PC-3 (cell line): ENCODE results near the gene ATP8A2. TPM values are rescaled to one million over a fixed set of nuclear protein-coding genes. Genes with fewer than 3 reads are reported as not detected.

Source experiments
- ATAC-seq: fragments of 200-7000 bp; cut with Tn5 transposase; 2 replicates; pipeline ENCODE4 v1.9.1; 2020; ENCODE audit warnings: mild to moderate bottlenecking, moderate library complexity
- BruUV-seq: library from RNA; stranded (reverse); fragments of 400-500 nt; replicated peaks from 2 replicates; lab custom pipeline; 2021; lab: Mats Ljungman, UMichigan
- CTCF ChIA-PET: fragments of 300-600 bp; sonication (Branson Sonifier 250); formaldehyde crosslinking; loops from one replicate; lab custom pipeline; 2022; ENCODE audit warnings: antibody characterized with exemption; lab: Charles Lee
- POLR2A ChIA-PET: fragments of 300-600 bp; sonication (Branson Sonifier 250); formaldehyde crosslinking; loops from one replicate; lab custom pipeline; 2022; ENCODE audit warnings: antibody characterized with exemption; ENCODE audit not compliant: unreplicated experiment; lab: Charles Lee
- DNase-seq: peaks from one replicate; pipeline ENCODE4 v3.0.0-alpha.2; 2015
- H2AFZ ChIP-seq: fragments of 300-600 bp; sonication (generic); 2 replicates; pipeline ENCODE4 v1.6.0; 2016; ENCODE audit warnings: antibody characterized with exemption, low read length
- H3F3A ChIP-seq: fragments of 300-600 bp; sonication (generic); one replicate; pipeline ENCODE4 v1.6.0; 2017; ENCODE audit warnings: antibody characterized with exemption, low read length, control low read depth, mild to moderate bottlenecking; ENCODE audit not compliant: unreplicated experiment
- H3K27ac ChIP-seq: fragments of 300-600 bp; sonication (generic); 2 replicates; pipeline ENCODE4 v1.5.1; 2016; ENCODE audit warnings: mild to moderate bottlenecking, low read length
- H3K27me3 ChIP-seq: fragments of 300-600 bp; sonication (generic); 2 replicates; pipeline ENCODE4 v1.6.1; 2016; ENCODE audit warnings: low read length, mixed read lengths
- H3K36me3 ChIP-seq: fragments of 300-600 bp; sonication (generic); 2 replicates; pipeline ENCODE4 v1.6.1; 2016; ENCODE audit warnings: low read depth, mixed run types, low read length, mixed read lengths
- H3K4me1 ChIP-seq: fragments of 300-600 bp; sonication (generic); 2 replicates; pipeline ENCODE4 v1.5.1; 2016; ENCODE audit warnings: low read length; ENCODE audit not compliant: insufficient read depth
- H3K4me2 ChIP-seq: fragments of 300-600 bp; sonication (generic); 2 replicates; pipeline ENCODE4 v1.6.0; 2016; ENCODE audit warnings: low read length
- H3K4me3 ChIP-seq: fragments of 300-600 bp; sonication (generic); 2 replicates; pipeline ENCODE4 v1.5.1; 2016; ENCODE audit warnings: mild to moderate bottlenecking, low read length, mixed read lengths
- H3K79me2 ChIP-seq: fragments of 300-600 bp; sonication (generic); 2 replicates; pipeline ENCODE4 v1.6.1; 2017; ENCODE audit warnings: low read length, mixed read lengths
- H3K9ac ChIP-seq: fragments of 300-600 bp; sonication (generic); 2 replicates; pipeline ENCODE4 v1.6.0; 2016; ENCODE audit warnings: mild to moderate bottlenecking, low read length
- H3K9me2 ChIP-seq: fragments of 300-600 bp; sonication (generic); replicated peaks from 2 replicates; pipeline ENCODE4 v1.6.1; 2016; ENCODE audit warnings: mixed run types, low read length, mixed read lengths
- H3K9me3 ChIP-seq: fragments of 300-600 bp; sonication (generic); 2 replicates; pipeline ENCODE4 v1.6.1; 2016; ENCODE audit warnings: low read length, mixed read lengths
- H4K20me1 ChIP-seq: fragments of 300-600 bp; sonication (generic); 2 replicates; pipeline ENCODE4 v1.6.1; 2016; ENCODE audit warnings: low read length, mixed read lengths
- EZH2 ChIP-seq: fragments of 300-600 bp; sonication (generic); IDR thresholded peaks from one replicate; pipeline ENCODE4 v1.6.1; 2017; ENCODE audit warnings: antibody characterized with exemption, mild to moderate bottlenecking, low read length; ENCODE audit not compliant: unreplicated experiment
- EZH2phosphoT487 ChIP-seq: fragments of 300-600 bp; sonication (generic); IDR thresholded peaks from 2 replicates; pipeline ENCODE4 v1.6.1; 2018; ENCODE audit warnings: mild to moderate bottlenecking, antibody characterized with exemption, low read length, borderline replicate concordance
- intact Hi-C: fragments of 100-400 bp; cut with micrococcal nuclease; formaldehyde crosslinking; loops from 2 replicates; pipeline ENCODE4 v1.9.0; 2023
- total RNA-seq: library from RNA; depleted of rRNA; stranded (reverse); fragments of >200 nt; gene quantifications from 2 replicates; pipeline ENCODE4 v1.2.3, GENCODE V29; 2014
- TF ChIP-seq, protein P1 (sequence below): fragments of 300-600 bp; sonication (generic); conservative IDR thresholded peaks from 2 replicates; pipeline ENCODE4 v1.5.1; 2017; ENCODE audit warnings: antibody characterized with exemption, low read depth, mild to moderate bottlenecking, low read length

The ATP8A2 gene
- total RNA-seq, 1 experiment from 2014 or later, result 0.04 TPM

- Histone ChIP-seq H3K4me1 (no peaks in the 10 kb centered on the region), H3K4me2 (no peak overlapping the region), H4K20me1 (no peaks in the 10 kb centered on the region), H3K79me2 (no peaks in the 10 kb centered on the region), H3K27ac (no peak overlapping the region), H3K9me2 (no peaks in the 10 kb centered on the region), H3F3A (no peaks in the 10 kb centered on the region), H3K9ac (no peak overlapping the region), H3K27me3 (peaks cover 32% of the 10 kb centered on the region), H3K4me3 (no peak overlapping the region), H3K9me3 (0 out of 2 replicates have a peak, but pooled peaks cover 7% of the 10 kb centered on the region), H3K36me3 (no peaks in the 10 kb centered on the region), H2AFZ (no peak overlapping the region)
- intact Hi-C loops, result no loop called here
- TF ChIP-seq, protein P1, sequence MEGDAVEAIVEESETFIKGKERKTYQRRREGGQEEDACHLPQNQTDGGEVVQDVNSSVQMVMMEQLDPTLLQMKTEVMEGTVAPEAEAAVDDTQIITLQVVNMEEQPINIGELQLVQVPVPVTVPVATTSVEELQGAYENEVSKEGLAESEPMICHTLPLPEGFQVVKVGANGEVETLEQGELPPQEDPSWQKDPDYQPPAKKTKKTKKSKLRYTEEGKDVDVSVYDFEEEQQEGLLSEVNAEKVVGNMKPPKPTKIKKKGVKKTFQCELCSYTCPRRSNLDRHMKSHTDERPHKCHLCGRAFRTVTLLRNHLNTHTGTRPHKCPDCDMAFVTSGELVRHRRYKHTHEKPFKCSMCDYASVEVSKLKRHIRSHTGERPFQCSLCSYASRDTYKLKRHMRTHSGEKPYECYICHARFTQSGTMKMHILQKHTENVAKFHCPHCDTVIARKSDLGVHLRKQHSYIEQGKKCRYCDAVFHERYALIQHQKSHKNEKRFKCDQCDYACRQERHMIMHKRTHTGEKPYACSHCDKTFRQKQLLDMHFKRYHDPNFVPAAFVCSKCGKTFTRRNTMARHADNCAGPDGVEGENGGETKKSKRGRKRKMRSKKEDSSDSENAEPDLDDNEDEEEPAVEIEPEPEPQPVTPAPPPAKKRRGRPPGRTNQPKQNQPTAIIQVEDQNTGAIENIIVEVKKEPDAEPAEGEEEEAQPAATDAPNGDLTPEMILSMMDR, result no peak
- no peak for TF ChIP-seq EZH2phosphoT487
- no peak for TF ChIP-seq EZH2
- ATAC-seq (no peak), DNase-seq (no peak)
- no TSS peak for BruUV-seq
- ChIA-PET POLR2A (no interaction called here), CTCF (no interaction called here)
These were observed 296.6 kb downstream of the ATP8A2 start for GRCh38 chr13:25668345-25668744.

GRCh38 chr13:25673711-25674110 is 301.9 kb downstream of the ATP8A2 start:
- no peaks in the 10 kb centered on the region for H3K4me1 ChIP-seq
- no peaks in the 10 kb centered on the region for H4K20me1 ChIP-seq
- CTCF ChIA-PET, result no interaction called here
- peaks cover 47% of the 10 kb centered on the region for H3K27me3 ChIP-seq
- H2AFZ ChIP-seq, result no peak overlapping the region
- H3K4me2 ChIP-seq, result no peak overlapping the region
- POLR2A ChIA-PET, result no interaction called here
- H3K9me2 ChIP-seq, result no peaks in the 10 kb centered on the region
- no peak for DNase-seq
- intact Hi-C loops, result no loop called here
- ATAC-seq, result no peak
- no peaks in the 10 kb centered on the region for H3K79me2 ChIP-seq
- H3K27ac ChIP-seq, result no peak overlapping the region
- no peak overlapping the region for H3K9ac ChIP-seq
- H3K36me3 ChIP-seq, result no peaks in the 10 kb centered on the region
- 0 out of 2 replicates have a peak, but pooled peaks cover 2% of the 10 kb centered on the region for H3K9me3 ChIP-seq
- no peaks in the 10 kb centered on the region for H3F3A ChIP-seq
- no TSS peak for BruUV-seq
- H3K4me3 ChIP-seq, result no peak overlapping the region
- TF ChIP-seq, protein P1, result no peak
- TF ChIP-seq EZH2, result no peak

DNA sequence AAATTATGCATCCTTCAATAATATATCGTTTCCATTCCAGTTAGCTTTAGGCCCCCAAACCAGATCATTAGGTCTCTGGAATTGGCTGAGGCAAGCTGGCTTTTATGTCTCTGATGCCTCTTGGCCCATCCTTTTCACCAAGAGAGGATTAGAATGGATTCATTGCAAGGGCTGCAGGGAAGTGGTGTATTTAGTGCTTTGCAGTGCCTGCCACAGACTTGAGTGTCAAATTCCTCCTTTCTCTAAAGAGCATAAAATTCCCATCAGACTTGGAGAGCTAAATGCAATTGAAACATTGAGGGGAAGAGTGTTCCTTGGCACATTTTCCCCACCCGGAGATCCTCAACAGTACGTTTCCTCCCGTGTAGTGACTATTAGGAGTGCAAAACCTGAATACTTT is 302.6 kb downstream of the ATP8A2 start:
- no peaks in the 10 kb centered on the region for H3K36me3 ChIP-seq
- TF ChIP-seq EZH2phosphoT487, result no peak
- TF ChIP-seq, protein P1, result no peak
- no peak for TF ChIP-seq EZH2
- H4K20me1 ChIP-seq, result no peaks in the 10 kb centered on the region
- CTCF ChIA-PET, result no interaction called here
- POLR2A ChIA-PET, result no interaction called here
- ATAC-seq, result no peak
- peaks cover 52% of the 10 kb centered on the region for H3K27me3 ChIP-seq
- H3K4me3 ChIP-seq, result no peak overlapping the region
- no peak overlapping the region for H2AFZ ChIP-seq
- DNase-seq, result no peak
- BruUV-seq, result no TSS peak
- intact Hi-C loops, result no loop called here
- H3K27ac ChIP-seq, result no peak overlapping the region
- H3K4me1 ChIP-seq, result no peaks in the 10 kb centered on the region
- no peaks in the 10 kb centered on the region for H3F3A ChIP-seq
- H3K9me3 ChIP-seq, result no peaks in the 10 kb centered on the region
- no peak overlapping the region for H3K4me2 ChIP-seq
- H3K9ac ChIP-seq, result no peak overlapping the region
- no peaks in the 10 kb centered on the region for H3K9me2 ChIP-seq
- no peaks in the 10 kb centered on the region for H3K79me2 ChIP-seq
